Raji (cell line): ENCODE data around the gene RNF43.

Experiments
- POLR2A ChIP-seq: IDR thresholded peaks from 2 replicates; pipeline ENCODE4 v1.6.1; 2011; ENCODE audit warnings: low read depth, low read length, control low read depth; ENCODE audit not compliant: insufficient read depth

The RNF43 gene

GRCh38 chr17:58391302-58391984 lies 25.9 kb downstream of the RNF43 start:
- TF ChIP-seq POLR2A: no peak

DNA sequence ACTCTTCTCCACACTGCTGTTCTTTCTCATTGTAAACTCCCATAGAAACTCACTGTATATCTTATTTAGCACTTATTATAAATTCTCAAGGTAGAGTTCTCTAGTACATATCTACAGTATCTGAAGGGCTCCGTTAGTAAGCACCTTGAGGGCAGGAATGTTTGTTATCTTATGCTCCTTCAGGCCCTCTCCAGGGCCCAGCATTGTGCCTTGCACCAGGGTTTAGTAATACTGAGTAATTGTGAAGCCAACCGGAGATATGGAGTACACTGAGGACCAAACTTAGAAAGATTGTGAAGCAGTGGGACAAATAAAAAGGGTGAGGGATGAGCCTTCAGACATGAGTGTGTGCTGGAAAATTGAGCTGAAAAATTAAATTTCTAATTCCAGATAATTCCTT lies 26.4 kb downstream of the RNF43 start:
- TF ChIP-seq POLR2A: no peak

DNA sequence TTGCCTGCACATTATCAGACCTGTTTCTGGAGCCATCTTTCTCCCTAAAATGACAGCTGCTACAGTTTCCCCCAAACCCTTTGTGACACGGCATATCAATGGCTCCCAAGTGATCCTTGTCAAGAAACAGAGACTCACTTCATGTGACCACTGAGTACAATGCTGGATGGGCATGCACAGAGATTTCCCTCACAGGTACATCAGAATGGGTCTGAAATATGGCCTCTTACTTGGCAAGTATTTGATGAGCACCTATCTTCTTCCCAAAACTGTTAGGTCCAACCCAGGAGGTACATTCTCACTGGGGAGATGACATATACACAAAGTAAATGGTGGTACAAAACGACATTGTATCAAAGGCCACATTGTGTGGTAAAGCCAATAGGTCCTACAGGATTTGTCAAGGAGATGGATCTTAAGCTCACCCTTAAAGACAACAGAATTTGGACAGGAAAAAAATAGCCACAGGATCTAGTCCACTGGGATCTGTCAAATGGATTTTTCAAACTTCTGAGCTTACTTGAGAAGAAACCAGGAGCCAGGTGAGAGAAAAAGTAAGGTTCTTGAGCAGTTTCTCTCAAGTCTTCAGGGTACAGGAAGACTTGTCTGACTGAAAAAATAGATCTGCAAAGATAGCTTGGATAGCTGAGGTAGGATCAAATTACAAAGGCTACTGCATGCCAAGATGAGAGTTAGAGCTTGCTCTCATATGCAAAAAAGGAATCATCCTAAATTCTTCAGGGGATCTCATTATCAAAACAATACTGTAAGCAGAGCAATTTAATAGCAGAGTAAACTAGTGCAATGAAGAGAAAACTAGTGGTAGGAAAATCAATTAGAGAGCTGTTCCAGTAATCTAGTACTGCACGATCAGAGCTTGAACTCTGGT lies 28.8 kb downstream of the RNF43 start:
- TF ChIP-seq POLR2A: no peak

DNA sequence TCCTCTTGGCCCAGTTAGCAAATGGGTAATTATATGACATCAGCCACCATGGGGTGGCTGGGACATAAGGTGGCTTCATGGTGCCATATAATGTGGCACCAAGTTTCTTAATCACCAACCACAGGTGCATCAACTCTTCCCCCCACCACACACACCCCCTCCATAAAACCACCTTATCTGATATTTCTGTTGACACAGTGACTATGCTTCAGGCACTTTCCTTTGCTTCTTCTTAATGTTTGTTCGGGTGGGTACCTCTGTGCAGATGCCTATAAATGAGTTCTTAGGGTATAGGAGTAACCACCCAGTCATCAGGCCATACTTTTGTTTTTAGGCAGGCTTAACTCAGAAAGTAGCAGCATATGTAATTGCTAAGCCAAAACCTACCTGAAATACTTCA lies 29.5 kb downstream of the RNF43 start:
- no peak for TF ChIP-seq POLR2A

DNA sequence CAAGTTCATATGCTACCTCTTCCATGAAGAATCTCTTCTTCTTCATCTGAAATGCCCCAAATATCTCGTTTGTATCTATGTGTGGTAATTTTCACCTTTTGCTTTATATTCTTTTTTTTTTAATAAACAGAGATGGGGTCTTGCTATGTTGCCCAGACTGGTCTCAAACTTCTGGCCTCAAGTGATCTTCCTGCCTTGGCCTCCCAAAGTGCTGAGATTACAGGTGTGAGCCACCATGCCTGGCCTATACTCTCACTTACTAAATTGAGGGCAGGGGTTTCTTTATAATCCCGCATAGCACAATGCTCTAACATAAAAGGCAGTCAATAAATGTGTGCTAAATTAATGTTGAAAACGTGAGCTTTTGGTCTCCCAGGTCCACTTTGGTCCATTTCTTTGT lies 30.6 kb downstream of the RNF43 start:
- TF ChIP-seq POLR2A: no peak

GRCh38 chr17:58385359-58385899 lies 31.9 kb downstream of the RNF43 start:
- TF ChIP-seq POLR2A: no peak

GRCh38 chr17:58384897-58385296 lies 32.4 kb downstream of the RNF43 start:
- no peak for TF ChIP-seq POLR2A

DNA sequence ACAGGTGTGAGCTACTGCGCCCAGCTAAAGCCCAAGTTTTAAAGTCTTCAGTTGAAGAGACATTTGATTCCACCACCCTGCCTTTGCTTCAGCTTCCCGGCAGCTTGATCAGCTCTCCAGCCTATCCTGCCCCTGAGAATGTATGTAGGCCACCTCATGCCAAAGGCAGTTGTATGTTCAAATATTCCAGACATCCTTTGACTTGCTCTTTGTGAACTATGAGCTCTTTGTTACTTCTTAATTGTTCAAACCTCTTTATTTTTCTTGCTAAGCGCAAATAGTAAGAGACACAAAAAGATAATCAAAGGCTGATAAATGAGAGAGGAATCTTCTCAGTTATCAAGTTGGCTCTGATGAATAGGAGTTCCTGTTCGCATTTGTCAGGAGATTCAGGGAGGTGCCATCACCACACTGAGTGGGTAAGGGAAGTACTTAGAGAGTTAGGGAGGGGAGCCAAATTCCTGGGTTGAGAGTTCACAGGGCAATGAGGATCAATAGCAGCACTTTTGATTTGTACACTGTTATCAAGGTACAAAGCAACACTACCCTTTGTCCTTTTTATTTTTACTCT lies 33.4 kb downstream of the RNF43 start:
- TF ChIP-seq POLR2A: no peak

DNA sequence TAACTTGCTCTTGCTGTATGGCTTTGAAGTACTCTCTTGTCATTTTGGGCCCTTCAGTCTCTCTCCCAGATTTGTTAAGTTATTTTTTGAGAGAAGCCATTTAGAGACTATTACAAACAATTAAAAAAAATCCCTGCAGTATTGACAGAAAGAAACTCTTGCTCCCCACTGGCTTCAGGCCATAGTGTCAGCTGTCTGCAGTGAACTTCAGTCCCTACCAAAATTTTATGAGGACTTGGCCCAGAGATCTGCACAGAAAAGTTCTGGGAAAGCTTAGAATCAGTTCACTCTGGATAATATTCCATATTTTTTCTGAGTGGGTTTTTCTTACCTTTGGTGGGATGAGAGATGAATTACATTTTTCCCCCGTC lies 34.5 kb downstream of the RNF43 start:
- TF ChIP-seq POLR2A: no peak

DNA sequence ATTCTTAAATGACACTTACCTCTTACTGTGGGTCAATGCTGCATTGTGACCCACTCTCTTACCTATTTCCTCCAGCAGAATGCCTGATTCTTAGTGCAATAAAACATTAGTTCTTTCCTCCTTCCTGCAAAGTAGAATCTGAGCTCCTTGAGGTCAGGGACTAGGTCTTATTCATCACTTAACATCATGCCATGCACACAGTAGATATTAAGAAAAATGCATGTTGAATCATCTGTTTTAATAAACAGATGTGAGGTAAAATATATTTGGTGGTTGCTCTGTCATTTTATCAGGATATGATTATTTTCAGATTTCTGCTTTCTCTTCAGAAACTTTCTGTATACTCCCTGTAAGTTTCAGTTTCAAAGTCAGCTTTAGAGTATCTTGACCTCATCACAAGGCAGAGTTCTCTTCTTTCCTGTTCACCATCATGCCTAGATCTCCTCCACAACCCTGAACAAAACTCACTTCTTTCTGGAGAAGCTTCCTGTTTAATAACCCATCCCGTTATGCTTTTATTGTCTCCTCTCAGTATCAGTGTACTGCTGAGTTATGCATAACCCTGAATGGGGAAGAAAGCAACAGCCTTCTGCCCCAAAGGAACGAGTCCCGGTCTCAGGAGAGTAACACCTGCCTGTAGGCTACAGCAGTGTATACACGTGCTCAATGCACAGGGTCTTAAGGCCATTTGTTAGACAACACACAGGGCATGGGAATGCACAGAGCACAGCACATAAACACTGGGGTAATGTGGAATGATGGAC lies 35.0 kb downstream of the RNF43 start:
- TF ChIP-seq POLR2A: no peak

GRCh38 chr17:58381124-58382035 lies 36.0 kb downstream of the RNF43 start:
- no peak for TF ChIP-seq POLR2A

DNA sequence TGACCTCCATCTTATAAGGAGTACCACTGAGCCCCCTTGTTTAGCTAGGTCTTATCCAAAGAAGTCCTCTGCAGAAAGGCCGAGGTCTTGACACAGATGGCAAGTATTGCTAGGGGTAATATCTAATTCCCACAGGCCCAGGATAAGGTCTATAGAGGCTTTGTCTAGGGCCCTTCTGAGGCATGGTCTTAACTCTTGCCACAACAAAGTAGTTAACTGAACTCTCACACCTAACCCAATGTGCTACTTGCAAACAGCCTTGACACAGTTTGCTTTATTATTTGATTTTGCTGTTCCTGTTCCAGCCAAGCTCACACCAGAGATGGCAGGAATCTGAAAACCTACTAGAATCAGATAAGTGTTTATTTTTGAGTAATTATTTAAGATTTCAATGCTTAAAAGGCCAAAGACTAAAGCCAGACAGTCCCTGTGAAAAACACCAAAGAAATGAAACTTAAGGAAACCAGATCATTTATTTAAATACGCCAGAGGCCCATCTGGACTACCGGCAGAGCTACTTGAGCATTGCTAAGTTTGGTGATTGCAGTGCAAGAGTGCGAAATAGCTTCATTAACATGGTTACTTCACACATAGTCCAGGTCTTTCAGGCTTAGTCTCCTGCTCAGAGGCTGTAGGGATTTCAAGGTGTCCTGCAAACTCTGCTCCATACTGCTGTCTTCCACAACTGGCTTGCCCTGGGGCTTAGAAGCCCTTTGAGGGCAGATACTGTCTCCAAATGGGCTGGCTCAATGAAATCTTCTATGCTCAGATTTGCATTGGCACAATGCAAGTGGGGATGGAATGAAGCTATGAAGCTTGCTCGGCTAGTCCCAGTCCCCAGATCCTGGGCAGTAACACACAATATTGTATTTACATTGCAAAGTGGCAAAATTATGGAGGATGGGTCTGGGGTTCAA lies 36.9 kb downstream of the RNF43 start:
- TF ChIP-seq POLR2A: no peak

DNA sequence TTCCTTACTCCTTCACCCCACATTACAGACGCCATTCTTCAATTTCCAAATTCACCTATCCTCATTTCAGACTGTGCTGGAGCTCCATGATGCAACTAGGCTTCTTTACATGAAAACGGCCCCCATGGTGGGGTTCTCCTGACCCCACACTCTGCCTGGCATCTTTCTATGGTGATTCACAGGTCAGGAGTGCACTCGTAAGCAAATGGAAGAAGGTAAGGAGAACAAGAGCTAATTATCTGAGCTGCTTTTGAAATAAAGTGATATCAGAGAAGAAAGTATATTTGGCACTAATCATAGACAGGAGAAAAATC lies 37.9 kb downstream of the RNF43 start:
- no peak for TF ChIP-seq POLR2A
